HG03439 (cell line): ENCODE results near the gene C16orf74.
A peak's percentile ranks its signal among the peaks of the same experiment; 100 is the strongest.

ENCODE experiments used
- ATAC-seq: cut with Tn5 transposase; IDR thresholded peaks from one replicate; pipeline ENCODE4 v1.9.1; 2021; ENCODE audit warnings: mild to moderate bottlenecking, moderate library complexity; ENCODE audit not compliant: unreplicated experiment

The C16orf74 gene

DNA sequence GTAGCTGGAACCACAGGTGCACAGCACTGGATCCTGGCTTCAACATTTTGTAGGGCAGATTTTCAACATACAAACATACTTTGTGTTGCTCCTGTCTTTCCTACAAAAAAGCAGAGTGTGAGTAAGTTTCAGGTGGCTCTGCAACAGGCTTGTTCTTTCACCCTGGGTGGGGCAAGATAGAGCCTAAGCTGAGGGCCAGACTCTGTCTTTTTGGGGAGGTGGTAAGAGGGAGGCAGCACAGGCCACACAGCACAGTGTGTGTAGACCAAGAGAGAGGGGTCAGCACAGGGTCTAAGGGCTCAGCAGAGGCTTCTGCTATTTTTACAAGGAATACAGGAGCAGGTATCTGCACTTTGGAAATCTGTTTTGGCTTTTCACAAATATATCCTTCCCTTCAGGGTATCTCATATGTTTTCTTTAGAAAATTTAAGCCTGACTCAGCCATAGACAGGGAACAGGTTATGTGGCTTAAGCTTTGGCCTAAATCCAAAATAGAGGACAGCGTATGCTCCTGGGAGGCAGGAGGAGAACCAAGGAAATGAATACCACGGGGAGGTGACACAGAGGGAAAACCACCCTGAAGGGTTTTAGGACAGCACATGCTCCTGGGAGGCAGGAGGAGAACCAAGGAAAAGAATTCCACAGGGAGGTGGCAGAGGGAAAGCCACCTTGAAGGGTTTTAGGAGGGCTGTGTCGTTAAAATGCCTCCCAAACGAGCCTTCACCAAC, 26.9 kb upstream of the C16orf74 start:
- no peak for ATAC-seq

DNA sequence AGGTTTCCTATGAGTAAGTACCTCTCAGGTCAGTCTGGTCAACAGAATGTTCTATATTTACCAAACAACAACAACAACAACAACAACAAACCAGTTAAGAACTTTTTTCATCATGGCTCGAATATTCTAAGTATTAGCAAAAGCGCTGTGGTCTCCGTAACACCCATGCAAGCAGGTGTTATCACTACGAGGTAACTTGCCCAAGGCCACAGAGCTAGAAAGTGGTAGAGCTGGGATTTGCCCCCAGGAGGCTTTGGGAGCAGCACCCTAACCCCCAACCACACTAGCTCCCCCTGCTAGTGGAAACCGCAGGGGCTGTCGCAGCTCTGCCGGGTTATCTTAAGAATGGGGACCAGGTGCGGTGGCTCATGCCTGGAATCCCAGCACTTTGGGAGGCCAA, 23.9 kb upstream of the C16orf74 start:
- ATAC-seq, result no peak

DNA sequence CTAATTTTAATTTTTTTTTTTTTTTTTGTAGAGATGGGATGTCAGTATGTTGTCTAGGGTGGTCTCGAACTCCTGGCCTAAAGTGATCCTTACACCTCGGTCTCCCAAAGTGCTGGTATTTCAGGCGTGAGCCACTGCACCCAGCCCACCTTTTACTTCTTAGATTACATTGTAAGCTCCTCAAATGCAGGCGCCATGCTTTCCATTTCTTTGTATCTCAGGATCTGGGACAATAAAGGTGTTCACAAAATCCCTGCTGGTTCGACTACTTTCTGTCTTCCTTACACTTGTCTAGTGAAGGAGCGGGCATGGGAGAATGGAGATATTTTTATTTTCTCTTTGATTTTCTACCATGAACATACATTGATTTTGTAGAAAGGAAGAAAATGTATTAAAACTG, 23.2 kb upstream of the C16orf74 start:
- no peak for ATAC-seq

DNA sequence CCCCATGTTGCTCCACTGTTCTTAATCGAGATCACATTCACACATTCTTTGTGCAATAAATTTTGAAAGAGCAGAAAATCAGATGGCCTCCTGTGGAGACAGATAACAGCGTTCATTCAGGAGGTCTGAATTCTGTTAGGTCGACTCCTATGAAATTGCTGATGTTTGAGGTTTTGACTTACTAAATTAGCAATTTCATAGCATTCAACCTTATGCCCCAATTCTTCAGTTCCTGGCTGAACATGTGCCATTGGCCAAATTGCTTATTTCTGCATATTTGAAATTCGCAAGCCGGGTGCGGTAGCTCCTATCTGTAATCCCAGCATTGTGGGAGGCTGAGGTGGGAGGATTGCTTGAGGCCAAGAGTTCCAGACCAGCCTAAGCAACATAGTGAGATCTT, 22.1 kb upstream of the C16orf74 start:
- no peak for ATAC-seq

DNA sequence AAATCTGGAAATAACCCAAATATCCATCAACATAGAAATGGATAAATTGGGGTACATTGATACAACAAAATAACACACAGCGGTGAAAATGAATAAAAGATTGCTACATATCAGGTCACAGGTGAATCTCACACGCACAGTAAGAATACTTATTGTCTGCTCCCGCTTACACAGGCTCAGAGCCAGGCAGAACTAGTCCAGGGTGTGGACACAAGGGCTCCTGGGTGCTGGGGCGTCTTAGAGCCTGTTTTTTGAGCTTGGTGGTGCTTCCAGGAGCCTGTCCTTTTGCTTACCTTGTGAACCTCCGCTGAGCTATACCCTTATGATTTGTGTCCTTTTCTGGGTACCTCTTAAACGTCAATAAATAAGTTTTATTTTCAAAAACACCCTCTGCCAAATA, 19.8 kb upstream of the C16orf74 start:
- no peak for ATAC-seq

DNA sequence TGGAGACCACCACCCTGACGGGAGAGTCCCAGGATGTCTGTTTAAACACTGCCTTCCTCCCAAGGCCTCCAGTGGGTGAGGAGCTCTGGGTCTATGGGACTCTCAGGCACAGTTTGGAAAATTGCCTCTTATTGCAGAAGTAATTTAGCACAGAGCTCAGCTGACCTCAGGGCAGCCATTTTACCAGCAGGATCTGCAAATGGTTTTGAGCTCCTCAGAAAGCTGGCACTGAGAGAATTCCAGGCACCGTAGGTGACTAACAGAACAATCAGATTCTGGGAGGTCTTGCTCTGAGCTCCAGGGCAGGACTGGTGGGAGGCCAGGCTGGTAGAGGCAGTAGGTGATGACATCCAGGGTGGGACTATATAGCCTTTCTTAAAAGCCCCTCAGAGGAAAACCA, 17.3 kb upstream of the C16orf74 start:
- ATAC-seq, result no peak

DNA sequence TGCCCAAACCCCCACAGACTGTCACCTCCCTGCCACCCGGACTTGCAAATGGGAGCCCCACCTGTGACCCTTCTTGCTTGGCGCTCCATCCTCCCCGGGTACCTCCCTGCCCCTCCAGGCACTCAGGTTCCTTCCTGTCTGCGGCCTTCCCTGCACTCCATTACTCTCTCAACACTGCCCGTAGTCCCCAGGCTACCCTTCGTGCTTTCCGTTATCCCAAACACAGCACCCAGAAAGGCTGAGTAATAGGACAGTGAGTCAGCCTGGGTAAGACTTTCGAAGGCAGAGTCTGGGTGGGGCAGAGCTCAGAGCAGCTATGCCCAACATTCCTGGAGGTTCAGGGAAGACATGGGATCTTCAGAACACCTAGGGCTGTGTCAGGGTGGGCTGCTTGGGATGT, 16.6 kb upstream of the C16orf74 start:
- ATAC-seq, result no peak

DNA sequence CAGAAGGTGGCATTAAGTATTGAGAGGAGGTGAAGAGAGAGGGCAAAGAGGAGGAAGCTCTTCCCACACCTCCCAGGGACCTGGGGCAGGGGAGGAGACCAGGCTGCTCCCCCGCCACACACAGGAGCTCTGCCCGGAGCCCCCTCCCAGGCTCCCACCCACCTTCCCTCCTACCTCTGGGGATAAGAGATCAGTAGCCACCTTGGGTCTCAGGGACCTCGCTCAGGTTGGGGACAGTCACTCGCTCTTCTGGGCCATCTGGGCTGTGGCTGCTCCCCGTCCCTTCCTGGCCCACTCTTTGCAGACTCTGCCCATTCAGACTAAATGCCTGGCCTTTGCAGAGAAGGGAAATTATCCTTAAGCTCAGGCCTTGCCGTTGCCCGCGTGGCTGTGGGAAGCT, 14.9 kb upstream of the C16orf74 start:
- ATAC-seq, result no peak

DNA sequence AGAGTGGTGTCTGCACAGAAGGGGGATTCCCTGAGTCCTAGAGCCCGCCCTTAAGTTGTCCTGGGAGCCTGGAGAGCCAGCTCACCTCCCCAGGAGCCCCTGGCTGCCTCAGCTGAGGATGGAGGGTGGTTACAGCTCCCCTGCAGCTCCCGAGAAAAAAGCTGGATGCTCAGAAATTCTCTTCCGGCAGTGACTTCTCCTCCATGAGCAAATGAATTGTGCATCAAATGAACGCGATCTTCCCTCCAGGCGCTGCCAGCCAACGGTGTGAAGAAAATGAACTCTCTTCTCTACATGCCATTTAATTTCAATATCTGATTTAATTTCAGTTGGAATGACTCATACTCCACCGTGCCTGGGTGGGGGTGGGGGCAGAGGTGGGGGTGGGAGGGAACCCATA, 14.3 kb upstream of the C16orf74 start:
- no peak for ATAC-seq

DNA sequence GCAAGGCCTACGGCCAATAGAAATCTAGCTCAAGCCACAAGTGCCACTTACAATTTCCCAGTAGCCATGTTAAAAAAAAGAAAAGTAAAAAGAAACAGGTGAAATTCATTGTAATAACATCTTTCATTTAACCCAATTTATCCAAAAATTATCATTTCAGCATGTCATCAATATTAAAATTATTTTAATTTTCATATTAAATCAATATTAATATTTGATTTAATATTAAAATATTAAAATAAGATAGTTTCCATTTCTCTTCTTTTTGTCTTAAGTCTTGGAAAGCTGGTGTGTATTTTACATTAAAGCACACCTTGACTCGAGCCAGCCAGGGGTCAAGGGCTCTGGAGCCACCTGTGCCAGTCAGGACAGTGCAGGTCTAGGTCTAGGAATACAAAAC, 12.7 kb upstream of the C16orf74 start:
- no peak for ATAC-seq

DNA sequence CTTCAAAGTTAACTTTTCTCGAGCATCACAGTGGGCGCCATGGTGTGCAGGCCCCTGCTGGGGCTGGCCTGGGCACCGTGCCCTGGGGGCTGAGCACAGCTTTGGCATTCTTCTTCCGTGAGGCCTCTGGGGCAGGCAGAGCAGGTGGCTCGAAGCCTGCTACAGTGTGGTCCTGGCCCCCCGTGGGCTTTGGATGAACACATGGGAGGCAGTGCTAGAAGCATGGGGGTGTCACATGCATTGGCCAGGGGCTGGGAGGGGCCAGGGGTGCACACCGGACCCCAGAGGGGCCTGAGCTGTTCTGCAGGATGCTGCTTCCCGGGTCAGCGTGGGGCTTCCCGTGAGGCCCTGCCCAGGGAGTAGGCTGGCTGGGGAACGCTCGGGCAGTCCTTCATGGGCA, 12.1 kb upstream of the C16orf74 start:
- ATAC-seq, result no peak

DNA sequence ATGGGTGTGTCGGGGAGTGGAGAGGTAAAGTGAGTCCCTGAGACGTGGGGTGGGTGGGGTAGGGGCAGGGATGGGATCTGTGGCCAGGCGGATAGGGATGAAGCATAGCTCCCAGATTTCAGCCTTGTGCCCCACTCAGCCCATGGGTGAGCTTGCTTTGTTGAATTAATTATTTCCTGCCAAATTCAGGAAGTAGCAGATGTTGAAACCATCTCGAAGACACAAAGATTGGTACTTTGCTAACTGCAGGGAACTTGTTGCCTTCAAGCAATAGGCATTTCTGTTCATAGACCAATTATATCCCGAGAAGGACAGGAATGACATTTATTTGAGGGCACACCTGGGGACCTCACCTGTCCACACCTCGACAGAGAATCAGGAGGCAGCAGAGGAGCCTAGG, 11.0 kb upstream of the C16orf74 start:
- ATAC-seq, result no peak

DNA sequence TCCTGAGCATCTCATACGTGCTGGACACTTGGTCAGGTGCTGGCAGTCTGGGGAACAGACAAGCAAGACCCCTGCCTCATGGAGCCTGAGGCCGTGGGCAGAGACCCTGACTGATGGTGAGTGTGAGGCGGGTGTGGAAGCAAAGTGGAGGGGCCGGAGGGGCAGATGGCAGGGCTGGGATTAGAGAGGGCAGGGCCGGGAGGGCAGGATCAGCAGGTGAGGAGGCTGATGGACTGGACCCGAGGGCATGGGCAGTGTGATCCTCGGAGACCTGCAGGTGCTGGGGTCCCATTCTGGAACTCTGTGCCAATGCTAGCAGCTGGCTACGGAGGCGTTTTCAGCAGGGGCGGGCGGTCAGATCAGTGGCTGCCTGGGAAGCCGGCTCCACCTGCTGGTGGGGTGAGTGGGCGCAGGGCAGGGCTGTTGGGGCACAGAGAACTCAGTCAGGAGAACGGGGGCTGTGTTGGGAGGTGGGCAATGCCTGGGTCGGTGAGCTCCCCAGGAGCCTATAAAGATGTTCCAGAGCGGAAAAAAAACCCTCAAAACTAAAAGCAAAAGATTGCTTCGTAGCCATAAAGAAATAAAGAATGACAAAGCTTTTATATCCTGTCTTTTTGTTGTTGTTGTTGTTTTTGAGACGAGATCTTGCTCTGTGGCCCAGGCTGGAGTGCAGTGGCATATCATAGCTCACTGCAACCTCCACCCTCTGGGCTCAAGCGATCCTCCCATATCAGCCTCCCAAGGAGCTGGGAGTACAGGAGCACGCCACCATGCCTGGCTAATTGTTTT, 8.9 kb upstream of the C16orf74 start:
- ATAC-seq, result no peak

DNA sequence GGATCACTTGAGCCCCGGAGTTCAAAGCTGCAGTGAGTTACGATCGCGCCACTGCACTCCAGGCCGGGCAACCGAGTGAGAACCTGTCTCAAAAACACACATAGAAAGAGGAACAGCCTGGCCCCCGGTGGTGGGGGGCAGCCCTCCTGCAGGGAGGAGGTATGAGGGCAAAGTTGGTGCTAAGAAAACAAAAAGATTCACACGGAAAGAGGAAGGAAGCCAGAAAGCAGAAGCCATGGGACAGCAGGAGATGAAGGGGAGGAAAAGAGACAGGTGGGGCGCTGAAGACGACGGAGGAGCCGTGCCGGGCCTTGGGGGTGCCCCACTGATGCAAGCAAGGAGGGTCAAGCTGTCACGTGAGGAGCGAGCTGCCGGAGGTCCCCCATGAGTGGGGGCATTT, 8.2 kb upstream of the C16orf74 start:
- ATAC-seq, result no peak

DNA sequence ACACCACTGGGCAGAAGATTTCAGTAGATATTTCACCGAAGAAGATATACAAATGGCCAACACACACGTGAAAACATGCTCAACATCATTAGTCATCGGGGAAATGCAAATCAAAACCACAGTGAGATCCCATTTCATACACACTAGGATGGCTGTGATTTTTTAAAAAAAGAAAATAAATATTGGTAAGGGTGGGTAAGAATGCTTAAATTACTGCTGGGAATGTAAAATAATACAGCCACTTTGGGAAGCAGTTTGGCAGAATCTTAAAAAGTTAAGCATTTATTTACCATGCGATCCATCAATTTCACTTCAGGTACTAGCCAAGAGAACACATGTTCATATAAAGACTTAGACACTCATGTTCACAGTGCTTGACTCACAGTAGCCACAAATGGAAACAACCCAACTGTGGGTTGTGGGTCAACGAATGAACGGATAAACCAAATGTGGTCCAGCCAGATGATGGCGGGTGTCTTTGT, 6.5 kb upstream of the C16orf74 start:
- ATAC-seq, result peak; percentile 27

DNA sequence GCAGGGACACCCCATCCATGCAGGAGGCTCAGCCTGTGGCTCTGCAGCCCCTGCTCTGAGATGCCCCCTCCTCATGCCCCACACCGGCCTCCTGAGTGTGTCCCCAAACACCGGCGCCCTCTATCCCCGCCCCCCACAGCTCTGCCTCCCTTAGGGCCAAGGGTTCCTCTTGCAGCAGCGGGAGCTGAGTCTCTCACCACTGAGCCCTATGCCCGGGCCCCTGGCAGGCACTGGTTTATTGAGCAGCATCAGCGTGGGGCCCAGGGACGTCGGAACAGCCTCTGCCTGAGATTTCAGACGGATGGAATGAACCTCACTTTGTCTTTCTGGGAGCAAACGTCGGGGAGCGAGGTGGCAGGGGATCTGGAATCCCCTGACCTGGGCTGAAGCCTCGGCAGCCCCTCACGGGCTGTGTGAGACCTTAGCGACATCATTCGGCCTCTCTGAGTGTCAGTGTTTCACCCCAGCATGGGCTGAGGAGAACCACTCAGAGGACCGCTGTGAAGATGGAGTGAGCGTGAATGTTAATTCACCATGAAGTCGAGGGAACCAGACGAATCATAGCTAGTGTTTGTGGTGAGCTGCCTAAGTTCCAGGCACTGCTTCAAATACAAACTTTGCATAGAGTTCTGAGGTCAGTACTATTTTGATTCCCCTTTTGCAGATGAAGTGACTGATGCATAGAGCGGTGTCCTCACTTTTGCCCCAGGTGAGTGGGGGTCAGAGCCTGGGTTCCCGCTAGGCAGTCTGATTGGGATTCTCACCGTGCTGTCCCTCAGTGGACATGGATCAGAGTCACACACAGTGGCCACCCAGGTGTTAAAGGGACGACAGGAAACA, 5.3 kb upstream of the C16orf74 start:
- peak; percentile 62 for ATAC-seq

DNA sequence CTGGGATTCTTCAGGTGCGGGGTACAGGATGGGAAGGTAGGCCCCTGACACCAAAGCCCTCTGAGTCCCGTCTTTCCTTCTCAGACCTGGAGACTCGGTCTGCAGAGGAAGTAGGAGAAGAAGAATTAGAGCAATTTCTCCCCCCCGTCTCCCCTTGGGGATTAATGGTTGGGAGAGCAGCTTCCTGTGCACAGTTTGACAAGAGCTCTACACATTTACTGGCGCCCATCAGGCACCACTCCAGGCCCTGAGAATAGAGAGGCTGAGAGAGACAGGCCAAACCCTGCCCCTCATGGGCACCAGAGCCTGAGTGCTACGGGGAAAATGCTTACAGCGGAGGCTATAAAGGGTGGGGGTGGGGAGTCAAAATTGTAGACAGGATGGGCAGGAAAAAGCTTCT, 3.5 kb upstream of the C16orf74 start:
- ATAC-seq, result no peak

DNA sequence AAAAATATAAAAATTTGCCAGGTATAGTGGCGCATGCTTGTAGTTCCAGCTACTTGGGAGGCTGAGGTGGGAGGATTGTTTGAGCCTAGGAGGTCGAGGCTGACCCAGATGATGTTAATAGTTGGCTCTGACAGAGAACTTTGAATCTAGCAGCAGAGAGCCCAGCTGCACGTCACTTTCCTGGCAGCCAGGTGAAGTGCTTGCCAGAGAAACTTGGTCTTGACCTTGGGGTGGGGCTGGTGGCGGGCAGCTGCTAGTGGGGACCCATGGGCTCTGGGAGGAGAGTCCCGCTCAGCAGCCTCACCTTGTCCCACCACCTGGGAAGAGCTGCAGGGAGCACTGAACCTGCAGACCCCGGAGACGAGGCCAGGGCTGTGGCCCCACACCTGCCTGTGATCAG, 3.1 kb upstream of the C16orf74 start:
- ATAC-seq, result no peak

DNA sequence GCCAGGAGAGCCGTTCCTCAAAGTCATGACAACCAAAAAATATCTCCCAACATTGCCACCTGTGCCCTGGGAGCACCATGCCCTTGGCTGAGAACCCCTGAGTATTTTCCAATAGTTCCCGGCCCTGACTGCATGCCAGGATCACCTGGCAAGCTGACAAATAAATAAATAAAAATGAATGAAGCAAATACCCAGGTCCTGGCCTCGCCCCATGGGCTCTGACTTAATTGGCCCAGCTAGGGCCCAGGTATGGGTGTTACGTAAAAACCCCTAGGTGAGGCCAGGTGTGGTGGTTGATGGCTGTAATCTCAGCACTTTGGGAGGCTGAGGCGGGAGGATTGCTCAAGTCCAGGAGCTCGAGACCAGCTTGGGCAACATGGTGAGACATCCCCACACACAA, 2.7 kb upstream of the C16orf74 start:
- ATAC-seq, result no peak

DNA sequence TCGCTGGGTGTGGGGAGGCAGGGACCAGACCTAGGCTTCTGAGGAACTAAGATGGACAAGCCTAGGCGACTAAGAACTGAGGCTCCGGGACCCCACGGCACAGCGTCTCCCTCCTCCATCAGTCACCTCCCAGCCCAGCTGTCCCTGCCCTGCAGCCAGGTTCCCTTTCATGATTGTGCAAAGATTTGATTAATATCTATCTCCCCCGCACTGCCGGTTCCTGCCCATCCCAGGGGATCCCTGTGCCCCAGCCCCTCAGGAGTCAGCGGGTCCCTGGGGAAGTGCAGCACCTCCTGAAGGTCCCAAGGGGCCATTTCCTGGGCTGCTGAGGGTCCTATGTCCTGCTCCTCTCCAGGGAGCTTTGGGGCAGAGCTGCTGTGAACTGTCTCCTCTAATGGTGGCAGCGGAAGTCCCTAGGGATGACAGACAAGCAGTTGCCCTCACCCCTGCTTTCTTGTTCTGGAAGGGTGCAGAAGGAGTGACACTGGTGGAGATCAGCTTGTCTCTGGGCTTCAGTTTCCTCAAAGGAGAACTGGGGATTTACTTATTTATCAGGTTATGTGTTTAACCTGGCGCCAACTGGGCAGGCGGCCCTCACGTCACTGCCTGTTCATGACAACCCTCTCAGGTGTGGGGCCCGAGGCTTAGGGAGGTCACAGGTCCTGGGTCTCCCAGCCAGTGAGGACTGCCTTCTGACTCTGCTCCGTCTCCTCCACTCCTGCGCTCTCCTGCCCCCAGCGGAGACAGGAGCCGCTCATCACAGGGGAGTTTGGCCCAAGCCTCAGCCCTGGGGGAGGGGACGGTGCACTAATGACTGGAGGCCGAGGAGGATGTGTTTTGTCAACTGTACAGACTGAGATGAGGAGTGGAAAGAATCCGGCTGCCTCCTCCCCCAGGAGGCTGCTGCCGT, 1.9 kb upstream of the C16orf74 start:
- no peak for ATAC-seq
